ENCODE data around the gene PDE4D. TPM values are rescaled to one million over a fixed set of nuclear protein-coding genes. Genes with fewer than 3 reads are reported as not detected.
A peak's percentile ranks its signal among the peaks of the same experiment; 100 is the strongest.

The PDE4D gene
- total RNA-seq, 1 donor from 2014 or later = 39.2 TPM

GRCh38 chr5:59772206-59772605 lies 121.3 kb downstream of the PDE4D start:
- H3K36me3 ChIP-seq (ENCODE audit: control insufficient read depth, insufficient read depth, low read length) = no peaks in the 10 kb centered on the region
- no peak overlapping the region for H3K4me3 ChIP-seq (ENCODE audit: low read depth, low read length)
- TF ChIP-seq, protein P1, sequence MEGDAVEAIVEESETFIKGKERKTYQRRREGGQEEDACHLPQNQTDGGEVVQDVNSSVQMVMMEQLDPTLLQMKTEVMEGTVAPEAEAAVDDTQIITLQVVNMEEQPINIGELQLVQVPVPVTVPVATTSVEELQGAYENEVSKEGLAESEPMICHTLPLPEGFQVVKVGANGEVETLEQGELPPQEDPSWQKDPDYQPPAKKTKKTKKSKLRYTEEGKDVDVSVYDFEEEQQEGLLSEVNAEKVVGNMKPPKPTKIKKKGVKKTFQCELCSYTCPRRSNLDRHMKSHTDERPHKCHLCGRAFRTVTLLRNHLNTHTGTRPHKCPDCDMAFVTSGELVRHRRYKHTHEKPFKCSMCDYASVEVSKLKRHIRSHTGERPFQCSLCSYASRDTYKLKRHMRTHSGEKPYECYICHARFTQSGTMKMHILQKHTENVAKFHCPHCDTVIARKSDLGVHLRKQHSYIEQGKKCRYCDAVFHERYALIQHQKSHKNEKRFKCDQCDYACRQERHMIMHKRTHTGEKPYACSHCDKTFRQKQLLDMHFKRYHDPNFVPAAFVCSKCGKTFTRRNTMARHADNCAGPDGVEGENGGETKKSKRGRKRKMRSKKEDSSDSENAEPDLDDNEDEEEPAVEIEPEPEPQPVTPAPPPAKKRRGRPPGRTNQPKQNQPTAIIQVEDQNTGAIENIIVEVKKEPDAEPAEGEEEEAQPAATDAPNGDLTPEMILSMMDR (IDR thresholded peaks at IDR 0.05; ENCODE audit: insufficient read depth, low read length, poor library complexity, severe bottlenecking) = no peak
- DNase-seq (ENCODE audit: low read depth) = no peak
- H3K27me3 ChIP-seq (ENCODE audit: control insufficient read depth, insufficient read depth, low read length) = no peaks in the 10 kb centered on the region

DNA sequence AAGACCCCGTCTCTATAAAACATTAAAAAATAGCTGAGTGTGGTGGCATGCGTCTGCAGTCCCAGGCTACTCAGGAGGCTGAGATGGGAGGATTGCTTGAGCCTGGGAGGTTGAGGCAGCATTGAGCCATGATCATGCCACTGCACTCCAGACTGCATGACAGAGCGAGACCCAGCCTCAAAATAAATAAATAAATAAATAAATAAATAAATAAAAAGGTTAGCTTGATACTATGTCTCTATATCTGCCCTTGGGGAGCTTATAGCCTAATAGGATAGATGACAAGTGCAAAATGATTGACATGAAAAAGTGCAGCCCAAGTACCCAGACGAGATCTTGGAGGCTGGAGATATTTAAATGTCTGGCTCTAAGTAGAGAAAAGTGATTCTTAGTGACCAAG lies 122.6 kb downstream of the PDE4D start:
- Histone ChIP-seq H3K4me3 (ENCODE audit: low read depth, low read length) (no peak overlapping the region), H3K27me3 (ENCODE audit: control insufficient read depth, insufficient read depth, low read length) (no peaks in the 10 kb centered on the region), H3K36me3 (ENCODE audit: control insufficient read depth, insufficient read depth, low read length) (no peaks in the 10 kb centered on the region)
- DNase-seq (ENCODE audit: low read depth) = no peak
- TF ChIP-seq, protein P1 (IDR thresholded peaks at IDR 0.05; ENCODE audit: insufficient read depth, low read length, poor library complexity, severe bottlenecking) = no peak

GRCh38 chr5:59769832-59770231 lies 123.7 kb downstream of the PDE4D start:
- Histone ChIP-seq H3K4me3 (ENCODE audit: low read depth, low read length) (no peak overlapping the region), H3K36me3 (ENCODE audit: control insufficient read depth, insufficient read depth, low read length) (no peaks in the 10 kb centered on the region), H3K27me3 (ENCODE audit: control insufficient read depth, insufficient read depth, low read length) (no peaks in the 10 kb centered on the region)
- no peak for DNase-seq (ENCODE audit: low read depth)
- TF ChIP-seq, protein P1 (IDR thresholded peaks at IDR 0.05; ENCODE audit: insufficient read depth, low read length, poor library complexity, severe bottlenecking) = no peak

GRCh38 chr5:59769041-59769360 lies 124.5 kb downstream of the PDE4D start:
- H3K27me3 ChIP-seq (ENCODE audit: control insufficient read depth, insufficient read depth, low read length) = no peaks in the 10 kb centered on the region
- no peak for DNase-seq (ENCODE audit: low read depth)
- H3K4me3 ChIP-seq (ENCODE audit: low read depth, low read length) = peak overlapping the region; percentile 62
- TF ChIP-seq, protein P1 (IDR thresholded peaks at IDR 0.05; ENCODE audit: insufficient read depth, low read length, poor library complexity, severe bottlenecking) = no peak
- H3K36me3 ChIP-seq (ENCODE audit: control insufficient read depth, insufficient read depth, low read length) = no peaks in the 10 kb centered on the region

- Histone ChIP-seq H3K4me3 (ENCODE audit: low read depth, low read length) (peak overlapping the region; percentile 62), H3K36me3 (ENCODE audit: control insufficient read depth, insufficient read depth, low read length) (no peaks in the 10 kb centered on the region), H3K27me3 (ENCODE audit: control insufficient read depth, insufficient read depth, low read length) (no peaks in the 10 kb centered on the region)
- TF ChIP-seq, protein P1 (IDR thresholded peaks at IDR 0.05; ENCODE audit: insufficient read depth, low read length, poor library complexity, severe bottlenecking) = no peak
- DNase-seq (ENCODE audit: low read depth) = no peak
Observed at GRCh38 chr5:59768152-59769040, 125.1 kb downstream of the PDE4D start.

Data from kidney epithelial cell (primary cell).